GM12878 (cell line): ENCODE results near the gene SPINK13. TPM values are rescaled to one million over a fixed set of nuclear protein-coding genes. Genes with fewer than 3 reads are reported as not detected.

Experiments
- ATAC-seq: fragments of 200-7000 bp; cut with Tn5 transposase; 3 replicates; pipeline ENCODE4 v1.9.1; 2020; ENCODE audit warnings: mild to moderate bottlenecking, moderate library complexity
- BruUV-seq: library from RNA; stranded (reverse); fragments of 400-500 nt; replicated peaks from 2 replicates; lab custom pipeline; 2021; lab: Mats Ljungman, UMichigan
- CTCF ChIA-PET: fragments of 300-600 bp; sonication (Branson Sonifier 250); formaldehyde crosslinking; extraction: SDS; loops from one replicate; lab custom pipeline; 2021; ENCODE audit warnings: inconsistent platforms; lab: Yijun Ruan, JAX
- POLR2A ChIA-PET: fragments of 350-600 bp; formaldehyde crosslinking; extraction: SDS; loops from one replicate; lab custom pipeline; 2021; ENCODE audit warnings: inconsistent platforms; lab: Charles Lee
- RAD21 ChIA-PET: fragments of 300-600 bp; sonication (Branson Sonifier 250); formaldehyde crosslinking; loops from one replicate; lab custom pipeline; 2023; ENCODE audit warnings: antibody characterized with exemption; ENCODE audit not compliant: unreplicated experiment; lab: Charles Lee
- SMC1A ChIA-PET: fragments of 300-600 bp; sonication (Branson Sonifier 250); formaldehyde crosslinking; loops from one replicate; lab custom pipeline; 2023; ENCODE audit not compliant: unreplicated experiment, uncharacterized antibody; lab: Charles Lee
- DNase-seq: peaks from one replicate; pipeline ENCODE4 v3.0.0-alpha.2; 2011; ENCODE audit warnings: low read depth, low spot score
- FAIRE-seq: peaks from 3 replicates; lab custom pipeline; 2011; peaks lifted over from hg19 to GRCh38; lab: Jason Lieb, UNC
- H2AFZ ChIP-seq: 2 replicates; pipeline ENCODE4 v1.6.0; 2011; ENCODE audit warnings: low read depth, low read length, control low read depth; ENCODE audit not compliant: control insufficient read depth
- H3K27ac ChIP-seq: 2 replicates; pipeline ENCODE4 v1.5.1; 2011; ENCODE audit warnings: control low read depth; ENCODE audit not compliant: control insufficient read depth, insufficient read depth
- H3K27me3 ChIP-seq, 2 experiments: replicated peaks in 1 of 2; 2 replicates each; pipeline versions ENCODE4 v1.6.0 to v1.6.1; 2011; ENCODE audit warnings: low read length in 1 of 2; ENCODE audit not compliant: control insufficient read depth in 2 of 2, insufficient read depth in 2 of 2
- H3K36me3 ChIP-seq, 2 experiments: 2 replicates each; pipeline ENCODE4 v1.5.1; 2011; ENCODE audit warnings: low read length in 1 of 2; ENCODE audit not compliant: control insufficient read depth in 2 of 2, insufficient read depth in 2 of 2
- H3K4me1 ChIP-seq: 2 replicates; pipeline ENCODE4 v1.6.1; 2011; ENCODE audit warnings: mild to moderate bottlenecking, low read length, moderate library complexity, mixed read lengths; ENCODE audit not compliant: control insufficient read depth, insufficient read depth
- H3K4me2 ChIP-seq: 2 replicates; pipeline ENCODE4 v1.6.0; 2011; ENCODE audit warnings: control low read depth; ENCODE audit not compliant: control insufficient read depth, insufficient read depth
- H3K4me3 ChIP-seq: fragments of 200-600 bp; sonication (generic); 2 replicates; pipeline ENCODE4 v1.5.1; 2016
- H3K79me2 ChIP-seq: 2 replicates; pipeline ENCODE4 v1.6.0; 2011; ENCODE audit warnings: low read length; ENCODE audit not compliant: control insufficient read depth, insufficient read depth
- H3K9ac ChIP-seq: 2 replicates; pipeline ENCODE4 v1.8.0; 2011; ENCODE audit warnings: low read length, control low read depth, mixed read lengths; ENCODE audit not compliant: control insufficient read depth, insufficient read depth
- H3K9me3 ChIP-seq: replicated peaks from 3 replicates; pipeline ENCODE4 v1.5.1; 2011; ENCODE audit warnings: mild to moderate bottlenecking, low read length; ENCODE audit not compliant: control insufficient read depth, insufficient read depth
- H4K20me1 ChIP-seq: 2 replicates; pipeline ENCODE4 v1.6.0; 2011; ENCODE audit not compliant: control insufficient read depth, insufficient read depth
- CHD2 ChIP-seq: IDR thresholded peaks from 2 replicates; pipeline ENCODE4 v1.6.1; 2011; ENCODE audit warnings: low read depth, low read length, improper control_type of control experiment, borderline replicate concordance
- ZSCAN29 ChIP-seq: fragments of 450-650 bp; IDR thresholded peaks from 2 replicates; pipeline ENCODE4 v1.6.1; 2017; ENCODE audit warnings: mild to moderate bottlenecking, moderate library complexity
- in situ Hi-C: fragments of 300-500 bp; cut with MboI; formaldehyde crosslinking; loops from 9 replicates; pipeline ENCODE4 v1.14.3; 2018; ENCODE audit warnings: mixed read lengths
- intact Hi-C: fragments of 100-400 bp; cut with micrococcal nuclease; formaldehyde crosslinking; loops from one replicate; pipeline ENCODE4 v1.14.2; 2022; ENCODE audit not compliant: unreplicated experiment
- polyA plus RNA-seq, 11 experiments: library from polyadenylated mRNA; depleted of rRNA in 4 of 11; unstranded in 6 of 11; stranded (reverse) in 5 of 11; fragments of >200 nt; fragmentation: Nextera tagmentation in 4 of 11; fragmentation: Illumina TruSeq in 1 of 11; extraction: Ambion mirVana in 4 of 11; extraction: Trizol in 1 of 11; gene quantifications; 1 replicate in 1 of 11; 2 replicates in 10 of 11; pipeline versions ENCODE4 v1.2.1 to v1.2.3, GENCODE V29; 2011 to 2016; ENCODE audit warnings: inconsistent platforms in 2 of 11, missing spikeins in 2 of 11, low read depth in 1 of 11
- total RNA-seq, 4 experiments: library from RNA; depleted of rRNA in 3 of 4; stranded (reverse); fragments of >200 nt in 3 of 4; fragmentation: Illumina TruSeq in 1 of 4; extraction: Trizol in 1 of 4; gene quantifications; 2 replicates each; pipeline versions ENCODE4 v1.2.1 to v1.2.3, GENCODE V29; 2013 to 2021
- TF ChIP-seq, protein P1 (sequence below), 3 experiments: IDR thresholded peaks in 2 of 3; conservative IDR thresholded peaks in 1 of 3; 2 replicates each; pipeline ENCODE4 v1.5.1; 2011; ENCODE audit warnings: low read depth in 3 of 3, low read length in 3 of 3, mild to moderate bottlenecking in 3 of 3, control low read depth in 2 of 3, moderate library complexity in 2 of 3, inconsistent platforms in 1 of 3, mixed read lengths in 1 of 3; ENCODE audit not compliant: control insufficient read depth in 2 of 3, insufficient read depth in 1 of 3; ENCODE audit errors: extremely low read depth in 1 of 3
- TF ChIP-seq, protein P2 (sequence below): fragments of 450-650 bp; IDR thresholded peaks from 2 replicates; pipeline ENCODE4 v1.6.1; 2016; ENCODE audit warnings: mild to moderate bottlenecking
- TF ChIP-seq, protein P3 (sequence below): IDR thresholded peaks from 2 replicates; pipeline ENCODE4 v1.6.1; 2012; ENCODE audit warnings: low read length, inconsistent platforms

SPINK13 gene
- total and polyA plus RNA-seq, 10 of the 15 experiments (the other 5 are each of a cell fraction or from before 2014, with no cell fraction given) = 0.15 to 0.16 TPM; not detected in 8

DNA sequence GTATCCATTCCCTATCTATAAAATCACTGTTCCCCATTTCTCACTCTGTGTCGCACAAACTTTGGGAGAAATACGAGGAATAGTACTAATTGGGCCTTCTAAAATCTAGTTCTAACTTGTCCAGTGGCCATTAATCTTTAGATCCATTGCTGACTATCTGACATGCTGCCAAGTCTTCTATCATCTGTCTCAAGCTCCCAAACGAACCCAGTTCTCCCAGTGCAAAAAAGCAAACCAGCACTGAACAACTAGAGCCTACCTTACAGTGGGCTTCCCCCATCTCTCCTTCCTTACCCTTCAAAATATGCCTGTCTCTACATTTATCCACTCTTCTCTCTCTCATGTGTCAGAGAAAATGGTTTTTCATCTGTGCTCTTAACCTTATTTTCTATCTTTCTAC is 40.4 kb downstream of the SPINK13 start (continued):
- TF ChIP-seq, protein P1, sequence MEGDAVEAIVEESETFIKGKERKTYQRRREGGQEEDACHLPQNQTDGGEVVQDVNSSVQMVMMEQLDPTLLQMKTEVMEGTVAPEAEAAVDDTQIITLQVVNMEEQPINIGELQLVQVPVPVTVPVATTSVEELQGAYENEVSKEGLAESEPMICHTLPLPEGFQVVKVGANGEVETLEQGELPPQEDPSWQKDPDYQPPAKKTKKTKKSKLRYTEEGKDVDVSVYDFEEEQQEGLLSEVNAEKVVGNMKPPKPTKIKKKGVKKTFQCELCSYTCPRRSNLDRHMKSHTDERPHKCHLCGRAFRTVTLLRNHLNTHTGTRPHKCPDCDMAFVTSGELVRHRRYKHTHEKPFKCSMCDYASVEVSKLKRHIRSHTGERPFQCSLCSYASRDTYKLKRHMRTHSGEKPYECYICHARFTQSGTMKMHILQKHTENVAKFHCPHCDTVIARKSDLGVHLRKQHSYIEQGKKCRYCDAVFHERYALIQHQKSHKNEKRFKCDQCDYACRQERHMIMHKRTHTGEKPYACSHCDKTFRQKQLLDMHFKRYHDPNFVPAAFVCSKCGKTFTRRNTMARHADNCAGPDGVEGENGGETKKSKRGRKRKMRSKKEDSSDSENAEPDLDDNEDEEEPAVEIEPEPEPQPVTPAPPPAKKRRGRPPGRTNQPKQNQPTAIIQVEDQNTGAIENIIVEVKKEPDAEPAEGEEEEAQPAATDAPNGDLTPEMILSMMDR (IDR thresholded peaks at IDR 0.05 in 2 of 3, conservative IDR thresholded peaks at IDR 0.05 in 1 of 3; ENCODE audit: control insufficient read depth in 2 of 3, extremely low read depth in 1 of 3, insufficient read depth in 1 of 3, low read depth in 3 of 3, low read length in 3 of 3) = no peak

DNA sequence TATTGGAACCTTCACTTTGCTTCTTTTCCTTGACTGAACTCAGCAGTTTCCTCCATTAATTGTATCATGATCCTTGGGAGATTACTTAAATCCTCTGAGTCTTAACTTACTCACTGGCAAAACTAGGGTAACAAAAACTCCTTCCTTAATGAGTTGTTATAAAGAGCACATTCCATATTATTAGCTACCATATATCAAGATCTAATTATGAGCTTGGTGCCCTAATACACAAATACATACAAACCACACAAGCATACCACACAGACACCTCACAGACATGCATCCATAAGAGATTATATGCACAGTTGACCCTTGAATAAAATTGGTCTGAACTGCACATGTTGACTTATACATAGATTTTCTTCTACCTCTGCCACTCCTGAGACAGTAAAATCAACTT is 41.2 kb downstream of the SPINK13 start:
- DNase-seq = no peak
- no peak overlapping the region for H3K4me3 ChIP-seq
- in situ Hi-C loops (no loop called here), intact Hi-C loops (no loop called here)
- no peak for ATAC-seq
- no peaks in the 10 kb centered on the region for H3K36me3 ChIP-seq
- no peaks in the 10 kb centered on the region for H3K27me3 ChIP-seq
- H3K9me3 ChIP-seq = no peaks in the 10 kb centered on the region
- ChIA-PET CTCF (no interaction called here), POLR2A (no interaction called here), SMC1A (no interaction called here), RAD21 (no interaction called here)
- H3K4me2 ChIP-seq = no peak overlapping the region
- FAIRE-seq = no peak
- no peak overlapping the region for H2AFZ ChIP-seq
- no peaks in the 10 kb centered on the region for H3K79me2 ChIP-seq
- no peaks in the 10 kb centered on the region for H3K4me1 ChIP-seq
- no peak overlapping the region for H3K27ac ChIP-seq
- BruUV-seq = no TSS peak
- H4K20me1 ChIP-seq = no peaks in the 10 kb centered on the region
- no peak overlapping the region for H3K9ac ChIP-seq
- no peak for TF ChIP-seq CHD2
- TF ChIP-seq, protein P2, sequence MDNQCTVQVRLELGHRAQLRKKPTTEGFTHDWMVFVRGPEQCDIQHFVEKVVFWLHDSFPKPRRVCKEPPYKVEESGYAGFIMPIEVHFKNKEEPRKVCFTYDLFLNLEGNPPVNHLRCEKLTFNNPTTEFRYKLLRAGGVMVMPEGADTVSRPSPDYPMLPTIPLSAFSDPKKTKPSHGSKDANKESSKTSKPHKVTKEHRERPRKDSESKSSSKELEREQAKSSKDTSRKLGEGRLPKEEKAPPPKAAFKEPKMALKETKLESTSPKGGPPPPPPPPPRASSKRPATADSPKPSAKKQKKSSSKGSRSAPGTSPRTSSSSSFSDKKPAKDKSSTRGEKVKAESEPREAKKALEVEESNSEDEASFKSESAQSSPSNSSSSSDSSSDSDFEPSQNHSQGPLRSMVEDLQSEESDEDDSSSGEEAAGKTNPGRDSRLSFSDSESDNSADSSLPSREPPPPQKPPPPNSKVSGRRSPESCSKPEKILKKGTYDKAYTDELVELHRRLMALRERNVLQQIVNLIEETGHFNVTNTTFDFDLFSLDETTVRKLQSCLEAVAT = no peak
- TF ChIP-seq, protein P3, sequence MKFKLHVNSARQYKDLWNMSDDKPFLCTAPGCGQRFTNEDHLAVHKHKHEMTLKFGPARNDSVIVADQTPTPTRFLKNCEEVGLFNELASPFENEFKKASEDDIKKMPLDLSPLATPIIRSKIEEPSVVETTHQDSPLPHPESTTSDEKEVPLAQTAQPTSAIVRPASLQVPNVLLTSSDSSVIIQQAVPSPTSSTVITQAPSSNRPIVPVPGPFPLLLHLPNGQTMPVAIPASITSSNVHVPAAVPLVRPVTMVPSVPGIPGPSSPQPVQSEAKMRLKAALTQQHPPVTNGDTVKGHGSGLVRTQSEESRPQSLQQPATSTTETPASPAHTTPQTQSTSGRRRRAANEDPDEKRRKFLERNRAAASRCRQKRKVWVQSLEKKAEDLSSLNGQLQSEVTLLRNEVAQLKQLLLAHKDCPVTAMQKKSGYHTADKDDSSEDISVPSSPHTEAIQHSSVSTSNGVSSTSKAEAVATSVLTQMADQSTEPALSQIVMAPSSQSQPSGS = no peak
- TF ChIP-seq ZSCAN29 = no peak
